ENCODE data around the gene BMI1.

DNA sequence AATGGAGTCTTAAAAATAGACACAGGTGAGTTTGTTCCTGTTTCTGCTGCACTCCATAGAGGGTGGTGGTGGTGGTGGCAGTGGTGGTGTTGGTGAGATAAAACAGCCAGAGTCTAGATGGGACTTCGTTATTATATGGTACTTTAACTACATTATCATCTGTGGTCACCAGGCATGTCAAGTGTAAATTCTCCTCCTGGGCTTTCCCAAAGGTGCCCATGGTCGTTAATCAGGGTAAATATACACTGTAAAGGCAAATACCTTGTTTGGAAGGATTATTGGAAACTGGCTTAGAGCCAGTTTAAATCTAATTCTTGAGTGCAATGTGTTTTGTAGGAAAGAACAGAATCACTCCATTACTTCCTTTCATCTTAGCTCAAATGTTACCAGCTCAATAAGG, 26.2 kb upstream of the BMI1 start:
- TF ChIP-seq, protein P1, sequence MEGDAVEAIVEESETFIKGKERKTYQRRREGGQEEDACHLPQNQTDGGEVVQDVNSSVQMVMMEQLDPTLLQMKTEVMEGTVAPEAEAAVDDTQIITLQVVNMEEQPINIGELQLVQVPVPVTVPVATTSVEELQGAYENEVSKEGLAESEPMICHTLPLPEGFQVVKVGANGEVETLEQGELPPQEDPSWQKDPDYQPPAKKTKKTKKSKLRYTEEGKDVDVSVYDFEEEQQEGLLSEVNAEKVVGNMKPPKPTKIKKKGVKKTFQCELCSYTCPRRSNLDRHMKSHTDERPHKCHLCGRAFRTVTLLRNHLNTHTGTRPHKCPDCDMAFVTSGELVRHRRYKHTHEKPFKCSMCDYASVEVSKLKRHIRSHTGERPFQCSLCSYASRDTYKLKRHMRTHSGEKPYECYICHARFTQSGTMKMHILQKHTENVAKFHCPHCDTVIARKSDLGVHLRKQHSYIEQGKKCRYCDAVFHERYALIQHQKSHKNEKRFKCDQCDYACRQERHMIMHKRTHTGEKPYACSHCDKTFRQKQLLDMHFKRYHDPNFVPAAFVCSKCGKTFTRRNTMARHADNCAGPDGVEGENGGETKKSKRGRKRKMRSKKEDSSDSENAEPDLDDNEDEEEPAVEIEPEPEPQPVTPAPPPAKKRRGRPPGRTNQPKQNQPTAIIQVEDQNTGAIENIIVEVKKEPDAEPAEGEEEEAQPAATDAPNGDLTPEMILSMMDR (conservative IDR thresholded peaks at IDR 0.05; ENCODE audit: low read depth, low read length) = no peak
- no peak for TF ChIP-seq EZH2 (IDR thresholded peaks at IDR 0.05; ENCODE audit: borderline replicate concordance, low read depth, low read length, poor library complexity, severe bottlenecking)

Measured in A673 (cell line).